ENCODE results near the gene LEKR1.
"Not testable (repeated sequence)": the region's sequence is repeated elsewhere in the genome, so short reads cannot be mapped to it uniquely, and the experiment has no call there.

LEKR1 gene

GRCh38 chr3:156820692-156821080 lies 5.5 kb upstream of the LEKR1 start:
- ChIA-PET CTCF (no interaction called here), POLR2A (interaction anchor here (0.6 kb wide), 1 partner anchor 102 kb away, joined by 3 read pairs; no protein-coding TSS in a partner anchor)
- no peaks in the 10 kb centered on the region for H3K27me3 ChIP-seq (replicated peaks in 2 of 5; ENCODE audit: control insufficient read depth in 4 of 5, insufficient read depth in 5 of 5, low read length in 4 of 5)
- no peaks in the 10 kb centered on the region for H3K36me3 ChIP-seq (ENCODE audit: control insufficient read depth in 4 of 4, insufficient read depth in 4 of 4, low read length in 3 of 4)
- no peaks in the 10 kb centered on the region for H3K9me3 ChIP-seq (ENCODE audit: control extremely low read depth in 1 of 5, control insufficient read depth in 4 of 5, insufficient read depth in 2 of 5, low read depth in 1 of 5, low read length in 4 of 5)
- peaks cover 2 to 56% (median 27%) of the 10 kb centered on the region in 4 experiments for H3K4me1 ChIP-seq (ENCODE audit: control extremely low read depth in 1 of 4, control insufficient read depth in 4 of 4, insufficient read depth in 4 of 4, low read length in 3 of 4)
- H3K4me3 ChIP-seq (ENCODE audit: control insufficient read depth in 1 of 7, extremely low read depth in 1 of 7, insufficient read depth in 4 of 7, low read depth in 2 of 7, low read length in 6 of 7): no peak overlapping the region
- DNase-seq: no peak
- H3K27ac ChIP-seq (ENCODE audit: insufficient read depth in 1 of 2, low read depth in 1 of 2, low read length in 2 of 2, poor library complexity in 1 of 2, severe bottlenecking in 2 of 2): no peak overlapping the region

GRCh38 chr3:156822626-156823260 lies 3.4 kb upstream of the LEKR1 start:
- CTCF ChIA-PET: interaction anchor here (0.6 kb wide), 1 partner anchor 47 kb away, joined by 3 read pairs; no protein-coding TSS in a partner anchor

GRCh38 chr3:156825795-156826143 lies 384 bp upstream of the LEKR1 start:
- 1% methylated on average over 8 of the region's 8 CpGs for WGBS (ENCODE audit: insufficient coverage)

More at GRCh38 chr3:156822626-156823260, 3.4 kb upstream of the LEKR1 start:
- peaks cover 3 to 47% (median 21%) of the 10 kb centered on the region in 4 experiments for H3K4me1 ChIP-seq (ENCODE audit: control extremely low read depth in 1 of 4, control insufficient read depth in 4 of 4, insufficient read depth in 4 of 4, low read length in 3 of 4)
- H3K36me3 ChIP-seq (ENCODE audit: control insufficient read depth in 4 of 4, insufficient read depth in 4 of 4, low read length in 3 of 4); H3K27ac ChIP-seq (ENCODE audit: insufficient read depth in 1 of 2, low read depth in 1 of 2, low read length in 2 of 2, poor library complexity in 1 of 2, severe bottlenecking in 2 of 2); DNase-seq; H3K27me3 ChIP-seq (replicated peaks in 2 of 5; ENCODE audit: control insufficient read depth in 4 of 5, insufficient read depth in 5 of 5, low read length in 4 of 5); H3K4me3 ChIP-seq (ENCODE audit: control insufficient read depth in 1 of 7, extremely low read depth in 1 of 7, insufficient read depth in 4 of 7, low read depth in 2 of 7, low read length in 6 of 7); POLR2A ChIA-PET; H3K9me3 ChIP-seq (ENCODE audit: control extremely low read depth in 1 of 5, control insufficient read depth in 4 of 5, insufficient read depth in 2 of 5, low read depth in 1 of 5, low read length in 4 of 5): not testable (repeated sequence)
- over 99% methylated on average over 16 of the region's 32 CpGs for WGBS (ENCODE audit: insufficient coverage)

GRCh38 chr3:156826896-156827882 lies 1.0 kb downstream of the LEKR1 start:
- H3K36me3 ChIP-seq (ENCODE audit: control insufficient read depth in 4 of 4, insufficient read depth in 4 of 4, low read length in 3 of 4): no peaks in the 10 kb centered on the region
- no peaks in the 10 kb centered on the region for H3K9me3 ChIP-seq (ENCODE audit: control extremely low read depth in 1 of 5, control insufficient read depth in 4 of 5, insufficient read depth in 2 of 5, low read depth in 1 of 5, low read length in 4 of 5)
- H3K4me3 ChIP-seq (ENCODE audit: control insufficient read depth in 1 of 7, extremely low read depth in 1 of 7, insufficient read depth in 4 of 7, low read depth in 2 of 7, low read length in 6 of 7): peak overlapping the region; percentile 39 to 81 (median 76)
- ChIA-PET CTCF (interaction anchor here (1.2 to 1.8 kb wide), 2 partner anchors 51 to 154 kb away, joined by 4 read pairs; no protein-coding TSS in a partner anchor), POLR2A (interaction anchor here (0.6 kb wide), 1 partner anchor 15 kb away, joined by 3 read pairs; no protein-coding TSS in a partner anchor)
- peak overlapping the region; percentile 87 to 91 for H3K27ac ChIP-seq (ENCODE audit: insufficient read depth in 1 of 2, low read depth in 1 of 2, low read length in 2 of 2, poor library complexity in 1 of 2, severe bottlenecking in 2 of 2)
- no peaks in the 10 kb centered on the region for H3K27me3 ChIP-seq (replicated peaks in 2 of 5; ENCODE audit: control insufficient read depth in 4 of 5, insufficient read depth in 5 of 5, low read length in 4 of 5)
- DNase-seq: peak in 2 of 3 donors; percentile 63 to 74
- 20% methylated on average over 6 of the region's 16 CpGs for WGBS (ENCODE audit: insufficient coverage)
- H3K4me1 ChIP-seq (ENCODE audit: control extremely low read depth in 1 of 4, control insufficient read depth in 4 of 4, insufficient read depth in 4 of 4, low read length in 3 of 4): peaks cover 3 to 23% (median 17%) of the 10 kb centered on the region in 4 experiments

More at GRCh38 chr3:156825795-156826143, 384 bp upstream of the LEKR1 start:
- no peaks in the 10 kb centered on the region for H3K36me3 ChIP-seq (ENCODE audit: control insufficient read depth in 4 of 4, insufficient read depth in 4 of 4, low read length in 3 of 4)
- H3K9me3 ChIP-seq (ENCODE audit: control extremely low read depth in 1 of 5, control insufficient read depth in 4 of 5, insufficient read depth in 2 of 5, low read depth in 1 of 5, low read length in 4 of 5): no peaks in the 10 kb centered on the region
- ChIA-PET POLR2A (no interaction called here), CTCF (interaction anchor here (1.8 kb wide), 1 partner anchor 49 kb away, joined by 4 read pairs; no protein-coding TSS in a partner anchor)
- H3K27me3 ChIP-seq (replicated peaks in 2 of 5; ENCODE audit: control insufficient read depth in 4 of 5, insufficient read depth in 5 of 5, low read length in 4 of 5): no peaks in the 10 kb centered on the region
- peak overlapping the region; percentile 87 to 91 for H3K27ac ChIP-seq (ENCODE audit: insufficient read depth in 1 of 2, low read depth in 1 of 2, low read length in 2 of 2, poor library complexity in 1 of 2, severe bottlenecking in 2 of 2)
- H3K4me1 ChIP-seq (ENCODE audit: control extremely low read depth in 1 of 4, control insufficient read depth in 4 of 4, insufficient read depth in 4 of 4, low read length in 3 of 4): peaks cover 3 to 23% (median 17%) of the 10 kb centered on the region in 4 experiments
- peak in 1 of 3 donors; percentile 61 for DNase-seq
- peak overlapping the region; percentile 53 to 81 (median 76) for H3K4me3 ChIP-seq (ENCODE audit: control insufficient read depth in 1 of 7, extremely low read depth in 1 of 7, insufficient read depth in 4 of 7, low read depth in 2 of 7, low read length in 6 of 7)

- WGBS (ENCODE audit: insufficient coverage): 100% methylated on average over 2 of the region's 3 CpGs
- Histone ChIP-seq H3K36me3 (ENCODE audit: control insufficient read depth in 4 of 4, insufficient read depth in 4 of 4, low read length in 3 of 4) (no peaks in the 10 kb centered on the region), H3K9me3 (ENCODE audit: control extremely low read depth in 1 of 5, control insufficient read depth in 4 of 5, insufficient read depth in 2 of 5, low read depth in 1 of 5, low read length in 4 of 5) (no peaks in the 10 kb centered on the region), H3K4me3 (ENCODE audit: control insufficient read depth in 1 of 7, extremely low read depth in 1 of 7, insufficient read depth in 4 of 7, low read depth in 2 of 7, low read length in 6 of 7) (no peak overlapping the region), H3K27ac (ENCODE audit: insufficient read depth in 1 of 2, low read depth in 1 of 2, low read length in 2 of 2, poor library complexity in 1 of 2, severe bottlenecking in 2 of 2) (no peak overlapping the region), H3K27me3 (replicated peaks in 2 of 5; ENCODE audit: control insufficient read depth in 4 of 5, insufficient read depth in 5 of 5, low read length in 4 of 5) (no peaks in the 10 kb centered on the region), H3K4me1 (ENCODE audit: control extremely low read depth in 1 of 4, control insufficient read depth in 4 of 4, insufficient read depth in 4 of 4, low read length in 3 of 4) (peaks cover 0 to 10% (median 8%) of the 10 kb centered on the region in 4 experiments)
- no peak for DNase-seq
- ChIA-PET POLR2A (no interaction called here), CTCF (no interaction called here)
Measured at GRCh38 chr3:156831006-156831405, 4.9 kb downstream of the LEKR1 start.

GRCh38 chr3:156834435-156834834 lies 8.3 kb downstream of the LEKR1 start:
- POLR2A ChIA-PET: no interaction called here
- H3K4me1 ChIP-seq (ENCODE audit: control extremely low read depth in 1 of 4, control insufficient read depth in 4 of 4, insufficient read depth in 4 of 4, low read length in 3 of 4): no peaks in the 10 kb centered on the region
- CTCF ChIA-PET: no interaction called here
- H3K27ac ChIP-seq (ENCODE audit: insufficient read depth in 1 of 2, low read depth in 1 of 2, low read length in 2 of 2, poor library complexity in 1 of 2, severe bottlenecking in 2 of 2): no peak overlapping the region
- no peaks in the 10 kb centered on the region for H3K9me3 ChIP-seq (ENCODE audit: control extremely low read depth in 1 of 5, control insufficient read depth in 4 of 5, insufficient read depth in 2 of 5, low read depth in 1 of 5, low read length in 4 of 5)
- no peak for DNase-seq
- no peak overlapping the region for H3K4me3 ChIP-seq (ENCODE audit: control insufficient read depth in 1 of 7, extremely low read depth in 1 of 7, insufficient read depth in 4 of 7, low read depth in 2 of 7, low read length in 6 of 7)
- whole genome bisulfite sequencing (ENCODE audit: insufficient coverage): 83% methylated on average over 1 of the region's 2 CpGs
- H3K36me3 ChIP-seq (ENCODE audit: control insufficient read depth in 4 of 4, insufficient read depth in 4 of 4, low read length in 3 of 4): no peaks in the 10 kb centered on the region
- H3K27me3 ChIP-seq (replicated peaks in 2 of 5; ENCODE audit: control insufficient read depth in 4 of 5, insufficient read depth in 5 of 5, low read length in 4 of 5): no peaks in the 10 kb centered on the region

All from common myeloid progenitor, CD34-positive (primary cell).